Effector CD4-positive, alpha-beta T cell (primary cell): ENCODE results near the gene SLC44A3. TPM values are rescaled to one million over a fixed set of nuclear protein-coding genes. Genes with fewer than 3 reads are reported as not detected.

Source experiments
- DNase-seq: peaks from one replicate; pipeline ENCODE4 v3.0.0-alpha.2; 2020
- total RNA-seq: gene quantifications from one replicate; lab custom pipeline; 2026; lab: John Stamatoyannopoulos, UW

Gene SLC44A3, protein sequence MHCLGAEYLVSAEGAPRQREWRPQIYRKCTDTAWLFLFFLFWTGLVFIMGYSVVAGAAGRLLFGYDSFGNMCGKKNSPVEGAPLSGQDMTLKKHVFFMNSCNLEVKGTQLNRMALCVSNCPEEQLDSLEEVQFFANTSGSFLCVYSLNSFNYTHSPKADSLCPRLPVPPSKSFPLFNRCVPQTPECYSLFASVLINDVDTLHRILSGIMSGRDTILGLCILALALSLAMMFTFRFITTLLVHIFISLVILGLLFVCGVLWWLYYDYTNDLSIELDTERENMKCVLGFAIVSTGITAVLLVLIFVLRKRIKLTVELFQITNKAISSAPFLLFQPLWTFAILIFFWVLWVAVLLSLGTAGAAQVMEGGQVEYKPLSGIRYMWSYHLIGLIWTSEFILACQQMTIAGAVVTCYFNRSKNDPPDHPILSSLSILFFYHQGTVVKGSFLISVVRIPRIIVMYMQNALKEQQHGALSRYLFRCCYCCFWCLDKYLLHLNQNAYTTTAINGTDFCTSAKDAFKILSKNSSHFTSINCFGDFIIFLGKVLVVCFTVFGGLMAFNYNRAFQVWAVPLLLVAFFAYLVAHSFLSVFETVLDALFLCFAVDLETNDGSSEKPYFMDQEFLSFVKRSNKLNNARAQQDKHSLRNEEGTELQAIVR
- total RNA-seq: not detected

DNA sequence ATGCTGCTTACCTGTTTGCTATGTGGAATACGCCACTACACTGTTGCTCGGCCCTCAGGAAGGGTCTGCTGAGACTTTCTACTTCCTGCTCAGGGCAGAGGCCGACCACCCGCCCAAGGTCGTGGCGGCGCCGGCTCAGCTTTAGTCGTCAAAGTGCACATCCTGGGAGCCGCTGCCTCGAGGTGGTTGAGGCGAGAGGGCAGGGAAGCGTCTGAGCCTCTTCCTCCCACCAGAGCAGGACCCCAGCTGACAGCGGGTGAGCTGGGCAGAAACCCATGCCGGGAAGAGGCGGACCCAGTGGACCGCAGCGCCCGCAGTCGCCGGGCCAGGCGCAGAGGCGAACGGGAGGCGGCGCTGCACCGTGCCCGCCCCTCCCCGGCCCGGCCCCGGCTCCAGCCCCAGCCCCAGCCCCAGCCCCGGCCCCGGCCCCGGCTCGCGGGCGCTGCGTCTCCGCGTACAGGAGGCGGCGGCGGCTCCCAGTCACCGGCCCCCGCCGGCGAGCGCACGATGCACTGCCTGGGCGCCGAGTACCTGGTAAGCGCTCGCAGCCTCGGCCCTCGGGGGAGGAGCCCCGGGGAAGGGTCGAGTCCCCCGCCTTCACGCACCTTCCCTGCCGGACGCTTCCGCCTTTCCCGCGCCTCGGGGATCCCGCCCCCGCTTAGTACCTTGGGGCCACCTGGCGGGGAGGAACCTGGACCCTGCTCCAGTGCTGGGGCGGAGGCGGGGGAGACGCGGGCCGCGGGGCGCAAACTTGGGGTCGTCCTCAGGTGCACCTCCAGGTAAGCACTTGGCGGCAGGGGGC, at the start of gene SLC44A3:
Gene SLC44A3 (plus strand): TSS at position 413 of the 802 bp plus-strand sequence. CDS start 95 bp downstream, at position 508.
- DNase-seq: no peak

DNA sequence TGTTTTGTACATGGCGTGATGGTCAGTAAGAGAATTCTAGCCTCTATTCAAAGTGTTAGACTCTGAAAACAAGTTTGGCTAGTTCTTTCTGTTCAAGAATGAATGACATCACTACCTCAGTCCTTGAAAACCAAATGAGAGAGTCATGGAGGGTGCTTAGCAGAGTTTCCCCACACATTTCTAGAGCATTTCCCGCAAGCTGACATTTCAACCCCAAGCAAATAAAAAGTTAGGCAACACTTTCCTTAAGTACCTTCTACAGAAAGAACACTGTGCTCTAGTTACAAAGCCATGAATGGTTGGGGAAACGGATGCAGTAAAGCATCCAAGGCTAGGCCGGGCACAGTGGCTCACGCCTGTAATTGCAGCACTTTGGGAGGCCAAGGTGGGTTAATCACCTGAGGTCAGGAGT, 47.9 kb upstream of the SLC44A3 start:
- DNase-seq: no peak

DNA sequence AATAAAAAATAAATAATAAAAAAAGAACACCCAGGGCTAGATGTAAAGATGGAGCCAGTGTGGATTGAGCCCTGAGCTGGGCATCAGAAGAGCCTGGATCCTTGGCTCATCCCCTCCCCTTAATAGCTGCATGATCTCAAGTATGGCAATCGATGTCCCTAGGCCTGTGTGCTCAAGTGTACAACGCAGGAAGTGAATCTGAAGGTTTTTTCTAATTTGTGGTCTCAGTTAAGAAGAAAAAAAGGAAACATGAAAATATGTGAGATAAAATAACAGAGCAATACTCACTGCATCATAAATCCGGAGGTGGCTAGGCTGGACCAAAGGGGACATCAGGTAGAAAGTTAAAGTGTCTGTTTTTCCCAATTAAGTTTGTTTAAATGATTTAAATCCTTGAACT, 47.3 kb upstream of the SLC44A3 start:
- DNase-seq: no peak

DNA sequence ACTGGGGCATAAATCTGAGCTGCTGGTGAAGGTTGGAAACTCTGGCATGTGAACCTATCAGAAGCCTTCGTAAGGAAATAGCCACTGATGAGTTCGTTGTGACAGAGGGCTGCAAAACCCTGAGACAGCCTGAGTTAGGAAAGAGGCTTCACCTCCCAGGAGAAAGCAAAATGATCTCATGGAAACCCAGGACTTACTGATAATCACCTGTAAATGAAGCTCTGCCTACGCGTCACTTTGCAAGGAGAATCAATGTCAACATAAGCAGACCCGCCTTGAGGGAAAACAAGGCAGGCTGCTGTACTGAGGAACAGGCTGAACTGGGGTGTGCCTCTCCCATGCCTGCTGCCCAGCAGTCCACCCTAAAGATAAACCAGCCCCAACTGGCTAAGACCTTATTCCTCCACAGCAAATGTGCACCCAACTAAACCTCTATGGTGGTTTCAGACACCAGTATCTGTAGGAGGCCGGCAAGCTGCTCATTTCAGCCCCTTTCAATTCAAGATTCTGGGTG, 46.8 kb upstream of the SLC44A3 start:
- DNase-seq: no peak

DNA sequence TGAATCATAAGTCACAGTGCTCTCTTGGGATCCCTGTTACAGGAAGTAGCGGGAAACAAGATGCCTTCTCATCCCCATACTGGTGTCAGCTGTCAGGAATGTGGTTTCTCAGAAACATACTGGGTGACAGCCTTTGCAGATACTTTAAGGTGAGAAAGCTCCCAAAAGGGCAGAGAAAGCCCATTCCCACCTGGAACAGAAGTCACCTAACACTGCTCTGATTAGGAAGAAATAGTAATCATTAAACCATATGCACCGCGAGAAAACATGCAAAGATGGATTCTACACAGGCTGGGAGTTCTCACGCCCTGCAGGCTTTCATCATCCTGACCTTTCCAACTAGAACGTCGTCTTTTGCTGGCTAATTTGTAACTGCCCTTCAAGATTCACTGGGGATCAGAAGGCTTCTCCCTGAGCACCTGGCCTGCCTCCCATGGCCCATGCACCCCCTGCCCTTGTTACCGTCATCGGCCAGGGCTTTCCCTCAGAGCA, 46.2 kb upstream of the SLC44A3 start:
- no peak for DNase-seq

DNA sequence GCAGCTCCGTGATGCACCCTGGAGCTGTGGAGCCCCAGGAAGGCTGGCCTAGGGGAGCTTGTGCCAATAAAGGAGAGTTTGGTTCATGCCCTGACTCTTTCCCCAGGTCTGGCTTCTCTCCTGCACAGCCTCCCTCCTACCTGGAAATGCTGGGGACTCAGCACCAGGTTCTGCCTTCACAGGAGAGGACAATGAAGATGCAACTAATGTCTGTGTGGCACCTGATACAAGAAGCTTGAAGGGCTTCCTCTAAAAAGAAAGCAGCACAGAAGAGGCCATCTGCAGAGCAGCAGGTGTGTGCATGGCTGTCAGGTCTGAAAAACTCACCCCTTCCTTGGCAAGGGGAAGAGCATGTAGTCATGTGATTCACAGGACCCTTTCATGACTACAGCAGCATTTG, 43.7 kb upstream of the SLC44A3 start:
- no peak for DNase-seq

DNA sequence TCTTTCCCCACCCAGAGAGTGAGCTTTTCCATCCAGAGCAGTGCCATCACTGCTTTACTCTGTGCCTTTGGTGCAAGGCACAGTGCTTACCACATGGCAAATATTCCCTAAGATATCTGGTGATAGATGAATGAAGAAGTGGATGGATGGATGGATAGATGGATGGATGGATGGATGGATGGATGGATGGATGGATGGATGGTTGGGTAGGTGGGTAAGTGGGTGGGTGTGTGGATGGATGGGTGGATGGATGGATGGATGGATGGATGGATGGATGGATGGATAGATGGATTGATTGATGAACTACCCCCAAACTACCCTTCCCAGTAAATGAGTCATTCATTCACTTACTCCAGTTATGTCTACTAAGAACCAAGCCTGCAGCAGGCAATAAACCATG, 42.9 kb upstream of the SLC44A3 start:
- DNase-seq: no peak

DNA sequence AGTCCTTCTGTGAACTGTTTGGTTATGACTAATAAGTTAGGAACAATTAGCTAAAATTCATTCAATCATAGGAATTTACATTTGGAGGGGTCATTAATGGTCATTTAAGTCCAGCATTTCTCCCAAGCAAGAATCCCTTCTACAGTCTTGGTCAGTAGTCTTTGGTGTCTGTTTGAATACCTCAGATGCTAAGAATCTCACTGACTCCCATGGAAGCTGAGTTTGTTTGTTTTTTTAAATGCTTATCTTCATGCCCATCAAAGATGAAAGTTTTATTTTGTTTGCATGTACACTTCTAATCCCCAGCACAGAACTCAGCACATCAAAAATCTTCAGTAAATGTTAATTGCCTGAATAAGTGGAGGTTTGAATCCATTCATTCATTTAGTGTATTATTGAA, 41.3 kb upstream of the SLC44A3 start:
- no peak for DNase-seq

DNA sequence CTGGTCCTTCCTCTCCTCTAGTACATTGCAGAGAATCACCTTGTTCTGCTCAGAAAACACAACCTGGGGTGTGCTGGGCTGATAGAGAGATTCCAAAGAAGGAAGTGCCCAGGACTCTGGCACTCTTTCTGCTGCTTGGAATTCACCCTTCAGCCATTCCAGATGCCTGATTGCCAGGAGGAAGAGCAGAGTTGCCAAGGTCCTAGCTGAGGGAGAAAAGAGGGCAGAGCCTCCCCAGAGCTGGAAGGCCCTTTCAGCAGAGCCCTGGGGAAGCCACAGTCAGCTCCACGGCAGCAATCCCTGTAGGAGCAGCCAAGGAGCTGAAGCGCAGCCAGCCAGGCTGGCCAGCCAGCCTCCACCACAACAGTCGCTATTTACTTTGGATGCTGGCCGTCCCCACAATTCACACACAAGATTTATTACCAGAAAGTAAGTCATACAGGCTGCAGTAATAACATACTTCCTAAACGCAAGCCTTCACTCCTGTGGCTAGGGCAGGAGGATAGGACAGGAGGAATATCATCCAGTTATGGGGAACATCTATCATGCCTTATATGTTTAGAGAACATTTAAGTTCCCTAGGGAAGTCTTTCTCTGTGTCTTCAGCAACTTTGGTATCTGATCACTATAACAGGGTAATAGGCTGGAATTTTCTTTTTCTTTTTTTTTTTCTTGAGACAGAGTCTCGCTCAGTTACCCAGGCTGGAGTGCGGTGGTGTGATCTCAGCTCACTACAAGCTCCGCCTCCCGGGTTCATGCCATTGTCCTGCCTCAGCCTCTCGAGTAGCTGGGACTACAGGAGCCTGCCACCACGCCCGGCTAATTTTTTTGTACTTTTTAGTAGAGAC, 36.6 kb upstream of the SLC44A3 start:
- DNase-seq: no peak

DNA sequence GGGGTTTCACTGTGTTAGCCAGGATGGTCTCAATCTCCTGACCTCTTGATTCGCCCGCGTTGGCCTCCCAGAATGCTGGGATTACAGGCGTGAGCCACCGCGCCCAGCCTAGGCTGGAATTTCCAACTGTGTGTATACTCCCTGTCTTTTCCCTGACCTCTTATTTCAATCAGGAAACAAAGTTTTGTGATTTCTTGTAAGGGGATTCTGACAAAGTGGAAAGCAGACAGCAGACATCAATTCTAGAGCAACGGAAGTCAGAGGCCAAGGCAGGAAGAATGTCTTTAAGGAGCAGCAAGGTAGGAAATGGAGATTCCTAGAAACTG, 36.0 kb upstream of the SLC44A3 start:
- DNase-seq: no peak

DNA sequence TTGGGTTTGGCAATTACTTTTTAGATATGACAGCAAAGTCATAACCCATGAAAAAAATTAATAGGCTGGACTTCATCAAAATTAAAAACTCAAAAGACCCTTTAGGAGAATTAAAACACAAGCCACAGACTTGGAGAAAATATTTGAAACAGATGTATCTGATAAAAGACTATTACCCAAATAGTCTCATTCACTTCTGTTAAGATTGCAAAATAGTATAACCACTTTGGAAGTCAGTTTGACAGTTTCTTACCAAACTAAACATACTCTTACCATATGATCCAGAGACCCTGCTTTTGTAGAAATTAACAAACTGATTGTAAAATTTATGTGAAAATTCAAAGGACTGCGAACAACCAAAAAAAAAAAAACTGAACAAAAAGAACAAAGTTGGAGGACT, 32.5 kb upstream of the SLC44A3 start:
- no peak for DNase-seq

DNA sequence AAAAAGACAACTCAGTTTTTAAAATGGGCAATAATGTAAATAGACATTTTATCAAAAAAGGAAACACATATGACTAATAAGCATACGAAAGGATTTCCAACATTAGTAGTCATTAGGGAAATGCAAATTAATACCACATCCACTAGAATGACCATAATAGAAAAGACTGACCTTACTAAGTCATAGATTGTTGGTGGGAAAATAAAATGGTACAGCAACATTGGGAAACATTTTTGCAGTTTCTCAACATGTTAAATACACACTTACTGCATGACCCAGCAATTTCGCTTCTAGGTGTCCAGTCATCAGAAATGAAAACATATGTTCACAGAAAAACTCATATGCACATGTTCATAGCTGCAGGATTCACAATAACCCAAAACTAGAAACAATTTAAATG, 29.9 kb upstream of the SLC44A3 start:
- DNase-seq: no peak

DNA sequence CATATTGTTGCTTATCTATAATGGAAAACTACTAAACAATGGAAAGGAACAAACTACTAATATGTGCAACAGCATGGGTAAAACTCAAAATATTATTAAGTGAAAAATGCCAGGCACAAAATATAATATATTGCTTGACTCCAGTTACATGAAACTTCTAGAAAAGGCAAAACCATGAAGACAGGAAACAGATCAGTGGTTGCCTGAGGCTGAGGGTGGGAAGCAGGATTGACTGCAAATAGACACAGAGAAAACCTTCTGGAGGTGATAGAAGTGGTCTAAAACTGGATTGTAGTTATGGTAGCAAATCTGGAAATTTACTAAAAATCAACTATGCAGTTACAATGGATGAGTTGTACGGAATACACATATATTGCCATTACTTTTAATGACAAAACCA, 29.5 kb upstream of the SLC44A3 start:
- no peak for DNase-seq

DNA sequence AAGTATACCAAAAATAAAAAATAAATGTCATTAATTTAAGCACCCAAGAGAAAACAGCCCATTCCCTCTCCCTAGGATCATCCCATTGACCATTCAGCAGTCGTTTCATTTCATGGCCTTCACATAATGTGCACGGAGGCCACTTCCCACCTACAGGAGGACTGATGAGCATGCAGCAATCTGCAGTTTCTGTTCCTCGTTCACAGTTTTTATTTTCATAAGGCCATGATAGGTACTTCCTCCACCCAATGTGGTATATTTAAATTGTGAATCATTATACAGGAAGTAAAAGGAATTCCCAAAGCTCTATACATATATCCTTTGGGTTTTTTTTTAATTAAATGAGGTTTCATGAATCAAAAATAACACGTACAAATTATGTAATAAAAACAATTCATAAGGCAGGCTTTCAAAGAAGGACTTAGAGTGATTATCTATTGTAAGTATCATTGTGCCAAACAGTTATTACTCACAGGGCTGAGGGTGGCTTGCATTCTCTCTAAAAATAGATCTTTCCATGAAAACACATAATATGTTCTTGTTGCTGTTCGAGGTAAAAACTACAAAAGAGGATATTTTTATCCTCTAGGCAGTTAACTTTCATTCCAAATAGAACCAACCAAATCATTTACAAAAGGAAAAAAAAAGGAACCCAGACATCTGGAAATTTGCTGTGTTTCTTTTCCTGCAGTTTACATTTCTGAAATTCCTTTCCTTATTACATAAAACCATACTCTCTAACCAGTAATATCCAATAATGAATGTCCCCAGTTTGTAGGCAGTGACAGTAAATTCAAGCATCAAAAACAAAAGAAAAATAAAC, 27.5 kb upstream of the SLC44A3 start:
- no peak for DNase-seq

DNA sequence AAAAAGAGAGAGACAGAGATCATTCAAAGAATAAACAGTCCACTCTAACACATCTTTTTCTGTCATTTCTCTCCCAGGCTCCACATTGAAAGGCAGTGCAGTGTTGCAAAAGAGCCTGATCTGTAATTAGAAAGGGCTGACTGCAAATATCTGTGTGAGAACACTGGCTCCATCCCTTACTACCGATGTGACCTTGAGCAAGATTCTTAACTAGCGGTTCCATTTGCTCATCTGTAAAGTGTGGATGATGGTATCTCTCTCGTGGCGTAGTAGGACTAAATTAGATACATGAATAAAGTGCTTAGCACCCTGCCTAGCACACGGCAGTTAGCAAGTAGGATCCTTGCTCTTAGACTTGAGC, 26.9 kb upstream of the SLC44A3 start:
- no peak for DNase-seq

DNA sequence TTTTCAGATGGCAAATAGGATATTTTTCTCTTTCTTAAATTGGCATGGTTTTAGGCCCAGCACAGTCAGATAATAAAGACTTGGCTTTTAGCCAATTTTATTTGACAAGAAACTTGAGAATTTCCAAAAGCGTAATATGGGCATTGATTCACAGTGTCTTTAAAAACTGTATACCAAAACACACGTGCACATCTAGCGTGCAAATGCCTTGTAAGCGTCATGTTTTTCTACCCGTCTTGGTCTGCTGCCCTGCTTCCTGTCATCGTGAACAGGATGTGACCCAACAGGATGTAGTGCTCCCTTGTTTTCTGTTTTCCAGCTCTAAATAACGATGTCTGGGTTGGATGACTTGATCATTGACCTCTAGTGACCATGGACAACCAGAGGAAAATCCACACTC, 24.7 kb upstream of the SLC44A3 start:
- DNase-seq: no peak

DNA sequence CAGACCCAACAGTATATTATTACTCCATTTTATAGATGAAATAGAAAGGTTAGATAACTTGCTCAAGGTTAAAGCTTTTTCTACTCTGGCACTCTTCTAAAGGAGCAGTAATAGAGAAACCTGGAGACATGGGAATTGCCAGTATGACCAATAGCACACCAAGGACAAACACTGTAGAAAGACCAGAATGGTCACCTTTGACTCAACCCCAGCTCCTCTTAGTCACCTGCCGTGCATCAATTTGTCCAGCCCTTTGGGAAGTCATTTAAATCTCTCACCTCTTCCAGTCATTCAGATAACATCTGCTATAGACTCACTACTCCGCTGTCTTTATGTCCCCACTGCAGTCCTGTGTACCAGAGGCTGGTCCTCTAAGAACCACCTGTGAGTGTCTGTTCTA, 23.9 kb upstream of the SLC44A3 start:
- DNase-seq: no peak

DNA sequence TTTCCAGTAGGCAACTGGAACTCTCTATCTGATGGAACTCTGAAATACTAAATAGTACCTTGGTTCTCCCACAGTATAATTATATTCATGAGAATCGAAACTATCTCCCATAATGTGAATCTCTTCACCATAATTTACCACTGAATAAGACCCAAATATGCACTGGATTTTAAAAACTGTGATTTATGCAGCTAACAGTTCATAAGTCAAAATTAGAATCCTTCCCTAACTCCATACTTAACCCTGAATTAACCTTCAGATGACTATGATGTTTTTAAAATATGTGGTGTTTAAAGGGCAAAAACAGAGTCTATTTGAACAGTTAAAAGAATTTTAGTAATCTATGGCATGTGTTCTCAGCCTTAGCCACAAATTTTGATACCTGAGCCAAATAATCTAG, 22.9 kb upstream of the SLC44A3 start:
- DNase-seq: no peak

DNA sequence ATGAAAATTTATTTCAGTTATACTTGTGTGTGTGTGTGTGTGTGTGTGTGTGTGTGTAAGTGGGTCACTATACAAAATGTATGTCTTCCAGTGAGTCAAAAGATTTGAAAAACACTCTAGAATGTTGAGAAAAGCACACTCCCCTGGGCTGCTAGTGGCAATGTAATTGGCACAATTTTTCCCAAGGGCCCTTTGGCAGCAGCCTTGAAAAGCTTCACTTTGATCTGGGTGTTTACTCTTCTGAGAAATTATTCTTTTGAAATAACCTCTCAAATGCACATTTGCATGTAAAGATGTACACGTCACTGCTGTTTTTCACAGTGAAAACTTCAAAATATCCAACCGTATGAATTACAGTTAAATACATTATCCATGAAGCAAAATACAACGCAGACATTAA, 22.1 kb upstream of the SLC44A3 start:
- no peak for DNase-seq

DNA sequence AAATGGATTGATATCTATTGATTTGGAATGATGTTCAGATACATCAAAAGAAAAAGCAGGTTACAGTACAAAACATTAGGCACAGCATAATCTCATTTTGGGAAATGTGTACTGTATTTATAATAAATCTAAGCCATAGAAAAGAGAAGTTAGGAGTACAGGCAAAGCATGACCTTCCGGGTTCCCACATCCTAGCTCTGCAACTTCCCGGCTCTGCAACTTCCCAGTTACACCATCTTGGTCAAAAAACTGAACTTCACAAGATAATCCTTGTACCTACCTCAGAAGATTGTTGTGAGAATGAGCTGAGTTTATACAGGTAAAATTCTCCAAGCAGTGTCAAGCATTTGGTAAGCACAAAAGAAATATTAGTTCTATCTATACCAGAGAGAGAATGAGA, 21.7 kb upstream of the SLC44A3 start:
- DNase-seq: no peak

DNA sequence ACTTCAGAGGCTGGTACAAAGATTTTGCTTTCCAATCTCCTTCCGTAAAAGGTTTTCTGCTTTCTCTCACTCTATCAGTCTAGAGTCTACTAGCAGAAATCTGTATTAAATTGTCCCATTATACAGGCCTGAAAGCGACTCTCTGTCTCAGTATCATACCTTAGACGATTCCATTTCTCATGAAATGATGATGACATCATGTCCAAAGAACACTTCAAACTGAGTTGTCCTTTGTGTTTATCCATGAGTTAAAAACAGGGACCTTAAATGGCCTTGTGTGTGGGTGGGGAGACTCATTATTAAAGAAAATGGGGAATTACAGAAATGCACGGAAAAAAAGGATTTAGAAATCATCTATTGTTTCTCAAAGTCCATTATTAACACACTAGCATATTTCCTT, 21.0 kb upstream of the SLC44A3 start:
- no peak for DNase-seq
